NCI-H526 treated with DMSO at 0.1 percent for 48 hours (cell line): ENCODE results near the gene KCNIP1.

ENCODE experiments used
- DNase-seq: peaks from one replicate; lab custom pipeline; 2025; lab: John Stamatoyannopoulos, UW

KCNIP1 gene

DNA sequence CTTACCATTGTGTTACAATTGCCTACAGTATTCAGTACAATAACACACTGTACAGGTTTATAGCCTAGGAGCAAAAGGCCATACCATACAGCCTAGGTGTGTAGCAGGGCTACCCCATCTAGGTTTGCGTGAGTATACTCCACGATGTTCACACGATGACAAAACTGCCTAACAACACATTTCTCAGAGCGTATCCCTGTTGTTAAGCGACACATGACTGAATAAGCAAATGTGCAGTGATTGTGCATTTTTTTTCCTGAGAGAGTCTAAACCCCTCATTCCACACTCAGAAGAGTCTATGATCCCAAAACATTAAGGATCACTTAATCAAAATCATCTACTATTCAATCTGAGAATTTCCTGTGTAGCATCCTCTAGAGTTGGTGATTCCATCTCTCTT is 211.3 kb downstream of the KCNIP1 start:
- DNase-seq, result no peak

DNA sequence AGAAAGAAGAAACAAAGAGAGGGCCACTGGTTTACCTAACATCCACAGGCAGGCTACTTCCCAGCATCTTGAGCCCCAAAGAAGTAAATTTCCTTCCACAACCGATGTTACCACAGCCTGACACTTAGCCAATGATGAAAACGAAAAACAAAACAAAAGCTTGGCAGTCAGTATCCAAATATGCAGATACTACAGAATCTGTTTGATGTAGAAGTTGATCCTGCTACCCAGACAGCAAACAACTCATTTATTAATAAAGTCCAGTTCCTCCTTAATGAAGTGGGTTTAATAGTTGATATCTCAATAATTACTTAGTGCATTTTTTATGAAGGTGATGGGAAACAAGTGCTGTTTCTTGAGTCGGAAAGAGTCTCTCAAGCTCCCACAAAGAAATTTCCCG is 212.6 kb downstream of the KCNIP1 start:
- DNase-seq, result no peak

DNA sequence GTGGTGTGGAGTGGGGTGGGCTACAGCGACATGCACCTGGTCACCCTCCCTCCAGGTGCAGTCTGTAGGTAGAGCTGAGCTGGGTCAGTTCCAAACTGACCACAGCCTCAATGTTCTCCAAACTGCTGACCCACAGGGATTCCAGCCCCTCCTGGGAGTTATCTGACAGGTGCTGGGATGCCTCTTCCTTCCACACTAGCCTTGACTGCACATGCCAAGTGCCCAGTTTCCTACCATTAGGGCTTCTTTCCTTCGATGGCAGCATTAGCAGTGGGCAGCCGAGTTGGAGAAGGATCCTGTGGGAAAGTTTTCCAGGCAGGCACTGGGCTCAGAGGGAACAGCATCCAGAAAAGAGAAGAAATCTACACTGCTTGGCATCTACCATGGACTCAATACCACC is 215.7 kb downstream of the KCNIP1 start:
- no peak for DNase-seq

DNA sequence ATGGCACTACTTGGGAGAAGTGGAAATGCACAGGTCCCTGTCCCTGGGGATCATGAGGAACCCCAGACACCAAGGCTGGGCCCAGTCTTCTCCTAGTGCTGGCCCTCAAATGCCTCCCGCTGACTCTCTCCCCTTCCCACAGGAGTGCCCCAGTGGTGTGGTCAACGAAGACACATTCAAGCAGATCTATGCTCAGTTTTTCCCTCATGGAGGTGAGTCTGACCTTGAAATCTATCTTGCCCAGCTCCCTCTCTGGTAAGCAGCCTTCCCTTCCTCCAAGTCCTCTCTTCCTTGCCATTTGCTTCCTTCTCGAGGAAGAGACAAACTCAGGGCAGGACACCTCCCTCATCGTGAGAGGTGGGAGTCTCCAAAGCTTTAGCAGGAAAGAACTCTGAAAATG is 216.4 kb downstream of the KCNIP1 start:
- no peak for DNase-seq

DNA sequence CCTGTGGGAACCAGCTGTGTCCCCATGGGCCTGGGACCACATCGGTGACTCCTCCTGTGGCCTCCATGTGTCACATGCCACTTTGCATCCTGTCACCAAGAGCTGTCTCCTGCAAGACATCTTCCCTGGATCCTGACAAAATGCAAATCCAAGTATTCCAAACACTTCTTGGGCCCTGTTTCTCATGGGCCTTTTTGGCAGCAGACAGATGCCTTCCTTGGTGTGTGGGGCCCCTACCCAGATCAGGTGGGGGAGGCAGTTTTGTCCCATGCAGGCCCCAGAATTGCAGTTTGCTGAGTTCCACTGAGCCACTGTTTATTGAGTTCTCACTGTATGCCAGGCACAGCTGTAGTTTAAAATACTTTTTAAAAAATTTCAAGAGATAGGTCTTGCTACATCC is 217.2 kb downstream of the KCNIP1 start:
- no peak for DNase-seq

DNA sequence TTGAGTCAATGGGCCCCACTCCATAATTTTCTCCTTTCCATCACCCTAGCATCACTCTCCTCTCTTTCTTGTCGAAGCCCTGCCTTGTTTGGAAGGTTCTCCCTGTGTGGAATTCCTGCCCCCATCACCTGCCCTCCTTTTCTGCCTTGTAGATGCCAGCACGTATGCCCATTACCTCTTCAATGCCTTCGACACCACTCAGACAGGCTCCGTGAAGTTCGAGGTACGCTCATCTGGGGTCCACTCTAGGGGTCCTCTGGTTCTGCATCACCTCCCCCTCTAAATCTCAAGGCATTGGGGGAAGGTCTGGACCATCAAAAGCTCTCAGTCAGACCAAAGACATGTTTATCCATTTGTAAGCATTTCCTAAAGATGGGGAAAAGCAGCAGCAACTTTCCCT is 217.9 kb downstream of the KCNIP1 start:
- DNase-seq, result no peak

DNA sequence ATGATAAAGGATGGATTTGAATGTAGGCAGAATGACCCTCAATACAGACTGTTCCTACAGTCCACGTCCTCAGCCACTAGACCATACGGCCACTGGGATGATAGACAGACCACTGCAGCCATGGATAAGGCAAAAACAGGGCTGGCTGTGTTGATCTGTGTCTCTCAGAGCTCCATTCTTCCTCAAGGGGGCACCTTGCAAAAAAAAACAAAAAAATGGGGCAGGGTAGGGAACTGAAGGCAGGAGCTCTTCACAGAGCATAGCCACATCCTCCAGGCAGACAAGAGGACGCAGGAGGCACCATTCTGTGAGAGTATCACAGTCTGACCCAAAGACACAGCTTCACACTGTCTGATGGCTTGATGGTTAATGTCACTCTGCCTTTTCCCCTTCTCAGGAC is 218.5 kb downstream of the KCNIP1 start:
- no peak for DNase-seq

DNA sequence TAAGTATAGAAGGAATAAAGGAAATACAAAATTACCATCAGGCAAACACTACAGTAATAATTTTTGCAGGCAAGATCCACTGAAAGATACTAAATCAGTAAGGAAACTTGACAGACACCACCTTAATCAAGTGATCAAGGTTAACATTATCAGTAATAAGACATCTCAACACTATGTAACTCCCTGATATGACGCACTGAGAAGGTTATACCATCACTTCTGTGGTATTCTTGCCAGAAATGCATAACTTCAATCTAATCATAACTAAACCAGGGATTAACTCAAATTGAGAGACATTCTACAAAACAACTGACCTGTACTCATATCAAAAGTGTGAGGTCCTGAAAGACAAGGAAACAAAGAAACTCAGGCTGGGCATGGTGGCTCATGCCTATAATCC is 227.2 kb downstream of the KCNIP1 start:
- DNase-seq, result no peak

DNA sequence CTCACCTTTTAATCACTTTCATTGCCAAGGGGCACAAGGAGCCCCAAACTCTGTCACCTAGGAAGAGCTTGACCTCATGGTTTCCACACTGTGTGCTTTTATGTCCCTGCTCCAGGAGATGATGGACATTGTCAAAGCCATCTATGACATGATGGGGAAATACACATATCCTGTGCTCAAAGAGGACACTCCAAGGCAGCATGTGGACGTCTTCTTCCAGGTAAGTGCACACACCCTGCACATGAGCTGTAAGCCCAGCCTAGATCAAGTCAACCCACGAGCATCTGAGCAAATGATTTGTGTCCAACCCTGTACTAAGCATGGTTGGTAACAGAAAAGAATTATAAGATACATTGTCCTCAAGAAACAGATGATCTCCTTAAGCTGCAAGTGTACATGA is 228.9 kb downstream of the KCNIP1 start:
- DNase-seq, result no peak

DNA sequence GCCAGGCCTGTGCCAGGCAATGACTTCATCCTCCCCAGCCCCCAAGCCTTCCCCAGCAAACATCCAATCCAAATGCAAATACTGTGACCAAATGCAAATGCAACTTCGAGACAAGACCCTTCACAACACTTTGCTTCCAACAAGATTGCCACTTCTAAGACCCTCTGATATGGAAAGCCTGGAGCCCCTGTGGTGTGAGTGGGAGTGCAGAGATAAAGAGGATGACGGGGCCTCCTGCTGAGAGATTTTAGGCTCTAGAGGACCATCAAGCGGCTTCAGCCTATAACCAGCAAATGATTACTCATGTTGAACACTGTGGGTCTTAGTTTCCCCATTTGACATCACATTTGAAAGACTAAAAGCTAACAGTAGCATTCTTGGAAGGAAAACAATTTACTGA is 233.1 kb downstream of the KCNIP1 start:
- no peak for DNase-seq

DNA sequence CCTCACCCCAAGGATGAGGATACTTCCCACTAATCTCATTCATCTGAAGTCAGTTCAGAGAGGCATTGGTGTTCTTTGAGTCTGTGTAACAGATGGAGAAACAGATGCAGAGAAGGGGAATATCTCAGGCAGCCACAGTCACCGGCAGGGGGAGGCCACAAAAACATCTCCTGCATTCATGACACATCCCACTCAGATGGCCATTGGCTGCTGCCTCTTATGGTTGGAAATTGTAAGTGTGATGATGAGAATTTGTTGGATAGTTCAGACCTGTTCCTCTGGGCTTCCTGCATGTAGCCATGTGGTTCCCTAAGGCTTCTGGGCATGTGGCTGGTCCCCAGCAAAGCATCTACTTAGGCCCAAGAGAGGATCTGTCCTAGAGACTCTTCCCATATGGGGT is 233.8 kb downstream of the KCNIP1 start:
- no peak for DNase-seq

DNA sequence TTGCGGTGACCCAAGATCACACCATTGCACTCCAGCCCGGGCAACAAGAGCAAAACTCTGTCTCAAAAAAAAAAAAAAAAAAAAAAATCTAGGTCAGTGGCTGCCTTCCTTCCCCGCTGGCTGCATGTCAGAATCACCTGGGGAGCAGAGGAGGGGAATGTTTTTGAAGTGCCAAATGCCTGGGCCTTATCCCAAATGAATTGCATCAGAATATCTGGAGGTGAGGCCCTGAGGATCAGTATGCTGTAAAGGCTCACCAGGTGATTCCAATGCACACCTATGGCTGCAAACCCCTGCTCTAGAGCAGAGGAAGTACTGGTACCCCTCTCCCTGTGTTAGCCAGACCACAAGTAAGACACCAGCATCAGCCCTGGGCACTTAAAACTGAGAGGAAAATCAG is 235.0 kb downstream of the KCNIP1 start:
- DNase-seq, result no peak

DNA sequence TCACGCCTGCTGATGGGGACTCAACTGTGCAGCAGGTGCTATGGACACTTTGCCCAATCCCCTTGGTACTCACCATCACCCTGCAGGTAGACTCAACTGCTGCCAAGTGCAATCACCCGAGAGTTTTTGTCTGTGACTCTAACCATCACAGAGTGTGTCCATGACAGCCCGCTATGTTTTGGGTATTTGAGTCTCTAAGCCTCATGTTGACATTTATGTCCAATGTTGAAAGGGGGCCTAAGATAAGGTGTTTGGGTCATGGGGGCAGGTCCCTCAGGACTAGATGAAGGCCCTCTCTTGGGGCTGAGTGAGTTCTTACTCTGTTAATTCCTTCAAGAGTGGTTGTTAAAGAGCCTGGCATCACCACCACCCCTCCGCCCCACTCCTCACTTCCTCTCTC is 235.6 kb downstream of the KCNIP1 start:
- no peak for DNase-seq

DNA sequence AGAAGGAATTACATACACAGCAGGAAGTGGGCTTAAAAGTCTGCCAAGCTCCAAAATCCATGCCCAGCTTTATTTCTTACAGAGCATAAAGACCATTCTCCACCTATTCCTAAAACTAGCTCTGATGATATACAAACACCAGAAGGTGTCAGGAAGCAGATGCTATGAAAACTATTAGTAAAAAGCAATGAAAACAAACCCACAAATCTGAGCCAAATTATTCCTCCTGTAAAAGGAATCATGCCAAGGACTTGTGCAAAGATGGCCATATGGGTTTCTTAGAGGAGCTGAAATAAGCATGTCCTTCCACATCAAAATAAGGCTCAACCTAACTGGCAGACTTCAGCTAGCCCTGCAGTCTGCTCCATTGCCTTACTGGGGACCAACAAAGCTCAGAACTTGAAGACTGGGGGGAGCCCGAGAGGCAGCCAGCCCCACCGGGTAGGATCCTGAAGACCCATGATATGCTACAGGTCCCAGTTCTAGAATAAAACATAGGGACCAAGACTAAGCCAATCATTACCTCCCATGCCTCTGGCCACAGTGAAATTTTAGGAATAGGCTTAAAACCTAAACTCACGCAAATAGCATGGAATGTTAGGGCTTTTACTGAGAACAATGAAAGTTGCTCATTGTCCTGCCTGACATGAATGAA is 236.9 kb downstream of the KCNIP1 start:
- no peak for DNase-seq

DNA sequence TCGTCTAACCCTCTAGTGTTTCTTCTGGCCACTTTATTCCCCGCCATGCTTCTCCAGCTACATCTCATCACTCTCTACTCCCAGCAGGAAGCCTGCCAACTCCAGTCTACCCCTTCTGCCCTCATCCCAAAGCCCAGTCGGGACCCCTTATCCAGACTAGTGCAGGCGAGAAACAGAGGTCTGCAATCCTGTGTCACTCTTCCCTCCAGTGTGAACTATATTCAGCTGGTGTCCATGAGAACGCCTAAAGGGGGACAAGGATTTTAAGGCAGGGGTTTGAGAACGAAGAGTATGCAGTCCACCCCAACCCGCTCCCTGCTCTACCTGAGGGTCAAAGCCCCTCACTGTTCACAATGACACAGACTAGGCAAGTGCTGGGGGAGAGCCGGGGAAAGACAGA is 238.0 kb downstream of the KCNIP1 start:
- DNase-seq, result no peak

DNA sequence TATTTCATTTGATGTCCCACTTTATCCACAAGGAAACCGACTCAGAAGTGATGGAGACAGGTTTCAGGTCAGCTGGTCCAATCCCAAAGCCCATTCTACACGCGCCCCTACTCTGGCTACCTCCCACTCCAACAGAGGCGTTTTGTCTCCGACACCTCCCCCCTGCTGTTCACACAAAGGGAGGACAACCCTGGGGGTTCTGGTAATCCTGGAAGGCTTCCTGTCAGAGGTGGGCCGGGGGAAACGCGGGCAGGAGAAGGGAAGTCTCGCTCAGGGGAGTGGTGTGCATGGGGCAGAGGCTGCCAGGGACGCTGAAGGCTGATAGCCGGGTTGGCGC is 240.0 kb downstream of the KCNIP1 start:
- no peak for DNase-seq

DNA sequence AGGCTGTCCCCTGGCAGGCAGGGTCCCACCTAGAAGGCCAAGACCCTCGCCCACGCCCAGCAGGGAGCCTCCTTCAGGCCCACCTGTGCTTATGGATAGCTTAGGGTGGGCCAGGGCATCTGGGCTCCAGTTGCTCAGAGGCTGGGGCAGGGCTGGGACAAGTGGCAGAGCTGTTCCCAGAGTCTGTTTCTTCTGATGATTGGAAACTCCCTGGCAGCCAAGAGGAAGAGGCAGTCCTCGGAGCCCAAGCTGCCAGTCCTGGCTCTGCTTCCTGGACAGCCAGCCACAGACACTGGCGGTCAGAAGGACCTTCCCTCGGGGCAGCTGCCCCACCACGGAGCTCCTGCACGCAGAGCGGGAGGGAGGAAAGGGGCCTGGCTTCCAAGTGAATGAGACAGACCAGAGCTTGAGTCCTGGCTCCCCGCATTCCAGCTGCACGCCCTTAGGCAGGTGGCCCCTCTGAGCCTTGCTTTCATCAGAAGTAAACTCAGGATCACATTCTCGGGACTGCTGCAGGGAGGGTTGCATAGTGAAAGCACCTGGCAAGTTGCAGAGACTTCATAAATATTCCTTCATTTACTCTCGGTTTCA is 241.8 kb downstream of the KCNIP1 start:
- DNase-seq, result no peak

DNA sequence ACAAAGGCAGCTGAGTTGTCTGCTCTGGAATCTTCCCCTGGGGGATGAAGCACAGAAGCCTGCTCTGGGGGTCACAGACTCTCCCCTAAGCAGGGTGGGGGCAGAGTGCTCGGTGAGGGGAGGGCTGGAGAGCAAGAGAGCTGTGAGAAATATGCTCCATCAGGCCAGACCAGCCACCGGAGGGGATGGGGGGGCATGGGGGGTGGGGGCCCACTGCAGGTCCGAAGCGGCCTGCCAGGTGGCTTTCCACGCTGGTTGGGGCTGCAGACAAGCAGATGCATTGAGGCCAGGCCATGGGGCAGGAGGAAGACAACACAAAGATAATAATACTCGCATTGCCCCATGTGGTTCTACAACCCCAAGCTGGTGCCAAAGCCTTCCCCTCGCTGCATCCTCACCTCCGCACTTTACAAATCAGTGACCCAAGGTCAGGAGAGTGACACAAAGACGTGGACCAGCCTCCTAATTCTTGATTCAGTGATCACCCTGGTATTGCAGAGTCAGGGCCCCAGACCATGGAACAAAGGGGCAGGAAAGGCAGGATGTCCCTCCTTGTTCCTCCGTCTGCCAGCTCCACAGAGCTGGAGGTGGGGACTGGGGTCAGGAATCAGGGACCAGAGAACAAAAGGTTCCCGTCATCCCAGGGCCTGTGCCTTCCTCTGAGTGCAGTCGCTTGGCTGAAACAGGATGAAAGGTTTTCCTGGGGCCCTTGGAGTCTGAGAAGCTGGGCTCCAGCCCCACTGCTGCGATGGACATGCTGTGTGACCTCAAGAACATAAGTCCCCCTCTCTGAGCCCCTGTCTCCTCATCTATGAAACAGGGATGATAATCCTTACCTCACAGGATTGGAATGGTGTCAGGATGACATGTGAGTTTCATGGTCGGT is 242.5 kb downstream of the KCNIP1 start:
- no peak for DNase-seq

DNA sequence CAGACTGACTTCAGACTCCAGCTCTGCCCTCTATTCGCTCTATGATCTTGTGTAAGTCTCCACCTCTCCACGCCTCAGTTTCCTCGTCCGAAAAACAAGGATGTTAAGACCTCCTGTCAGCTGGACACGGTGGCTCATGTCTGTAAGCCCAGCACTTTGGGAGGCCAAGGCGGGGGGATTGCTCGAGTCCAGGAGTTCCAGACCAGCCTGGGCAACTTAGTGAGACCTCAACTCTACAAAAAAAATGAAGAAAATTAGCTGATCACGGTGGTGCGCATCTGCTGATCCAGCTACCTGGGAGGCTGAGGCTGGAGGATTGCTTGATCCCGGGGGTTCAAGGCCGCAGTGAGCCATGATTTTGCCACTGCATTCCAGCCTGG is 243.1 kb downstream of the KCNIP1 start:
- no peak for DNase-seq

DNA sequence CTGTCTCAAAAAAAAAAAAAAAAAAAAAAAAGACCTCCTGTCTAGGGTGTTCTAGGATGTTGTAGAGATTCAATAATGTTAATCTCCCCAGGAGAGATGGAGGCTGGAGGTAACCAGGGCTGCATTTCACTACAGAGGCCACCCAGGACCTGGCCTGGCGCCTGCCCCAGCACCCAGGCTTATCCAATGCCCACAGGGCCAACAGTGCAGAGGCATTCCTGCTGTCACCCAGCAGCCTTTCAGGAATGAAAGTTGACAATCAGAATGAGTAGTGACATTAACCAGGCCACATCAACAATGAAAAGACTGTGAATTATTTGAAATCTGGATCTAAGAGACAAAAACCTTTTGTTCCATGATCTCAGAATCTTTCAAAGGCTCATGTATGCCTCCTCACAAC is 243.5 kb downstream of the KCNIP1 start:
- no peak for DNase-seq

DNA sequence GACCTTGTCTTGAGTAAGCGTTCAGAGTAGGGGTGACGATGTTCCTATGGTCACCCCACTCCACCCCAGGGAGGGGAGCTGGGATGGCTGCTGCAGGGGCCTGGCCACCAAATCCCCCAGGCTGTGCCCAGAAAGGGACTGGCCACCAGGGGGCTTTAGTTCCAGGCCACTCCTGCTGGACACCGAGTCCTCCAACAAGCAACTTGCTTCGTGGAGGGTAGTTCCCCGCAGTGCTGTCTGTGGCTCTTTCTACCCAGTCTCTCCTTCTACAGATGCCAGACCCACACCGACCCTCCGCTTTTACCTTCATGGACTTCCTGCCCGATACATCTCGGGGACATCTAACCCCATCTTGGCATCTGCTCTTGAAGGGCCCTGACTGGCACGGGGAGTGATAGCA is 244.0 kb downstream of the KCNIP1 start:
- no peak for DNase-seq

DNA sequence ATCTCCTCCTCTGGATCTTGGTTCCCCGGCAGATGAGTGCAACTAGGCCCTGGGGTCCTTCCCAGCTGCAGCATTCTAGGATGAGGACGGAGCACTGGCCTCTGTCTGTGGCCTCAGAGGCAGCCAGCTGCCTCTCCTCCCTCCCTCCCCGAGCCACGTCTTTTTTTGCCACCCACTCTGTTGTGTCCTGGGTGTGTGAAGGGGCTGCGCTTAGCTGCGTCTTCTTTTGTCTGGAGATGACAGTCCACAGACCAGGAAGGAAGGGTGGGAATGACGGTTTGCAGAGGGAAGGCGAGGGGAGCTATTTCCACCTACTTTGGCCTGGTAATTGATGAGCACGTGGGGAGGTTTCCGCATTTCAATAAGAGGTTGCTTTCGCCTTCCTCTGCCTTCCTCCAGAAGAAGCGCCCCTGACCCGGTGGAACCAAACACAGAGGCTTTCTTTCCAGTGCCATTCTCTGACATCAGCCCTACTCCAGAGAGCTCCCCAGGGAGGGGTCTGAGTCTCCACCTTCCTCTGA is 245.2 kb downstream of the KCNIP1 start:
- DNase-seq, result no peak

DNA sequence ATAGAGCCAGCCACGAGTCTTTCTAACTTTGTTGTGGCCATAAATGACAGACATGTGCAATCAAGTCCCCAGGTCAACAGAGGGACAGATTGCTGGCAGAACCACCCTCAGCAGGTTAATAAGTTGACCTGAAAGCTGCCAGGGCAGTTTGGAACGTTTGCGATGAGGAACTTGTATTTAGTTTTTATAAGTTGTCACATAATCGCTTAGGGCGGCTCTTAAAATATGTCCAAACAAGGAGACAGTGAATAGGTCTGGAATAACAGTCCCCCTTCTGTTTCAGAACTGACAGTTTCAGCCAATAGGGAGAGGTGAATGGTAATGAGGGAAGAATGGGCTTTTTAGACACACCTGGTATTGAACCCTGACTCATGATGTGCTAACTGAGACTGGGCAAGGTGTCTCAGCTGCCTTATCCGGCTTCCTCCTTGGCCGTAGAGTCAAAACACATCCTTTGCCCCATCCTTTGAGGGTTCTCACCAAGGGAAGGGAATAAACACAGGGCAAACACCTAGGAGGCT is 246.2 kb downstream of the KCNIP1 start:
- DNase-seq, result no peak
